Vagina (tissue), 2 donors: Measurements from ENCODE around the gene RNF111. TPM values are rescaled to one million over a fixed set of nuclear protein-coding genes. Genes with fewer than 3 reads are reported as not detected.
"Not testable (repeated sequence)": the region's sequence is repeated elsewhere in the genome, so short reads cannot be mapped to it uniquely, and the experiment has no call there.

Experiments
- DNase-seq, 2 donors: peaks; one replicate each; pipeline ENCODE4 v3.0.0-alpha.2; 2017; ENCODE audit errors: extremely low spot score in 2 of 2
- H3K27ac ChIP-seq: fragments of 200-600 bp; sonication (generic); one replicate; pipeline ENCODE4 v1.5.1; 2019
- H3K27me3 ChIP-seq: fragments of 200-600 bp; sonication (generic); one replicate; pipeline ENCODE4 v1.5.1; 2019
- H3K36me3 ChIP-seq, 2 donors: fragments of 200-600 bp; sonication (generic); one replicate each; pipeline ENCODE4 v1.5.1; 2017 to 2019
- H3K4me1 ChIP-seq: fragments of 200-600 bp; sonication (generic); one replicate; pipeline ENCODE4 v1.5.1; 2019
- H3K4me3 ChIP-seq, 2 donors: fragments of 200-600 bp; sonication (generic); 1 replicate in 1 of 2; 2 replicates in 1 of 2; pipeline ENCODE4 v1.5.1; 2016 to 2019
- H3K9me3 ChIP-seq: fragments of 200-600 bp; sonication (generic); one replicate; pipeline ENCODE4 v1.5.1; 2019
- CTCF ChIP-seq, 3 experiments: fragments of 450-650 bp in 2 of 3; fragments of 200-600 bp in 1 of 3; sonication (generic) in 1 of 3; IDR thresholded peaks; one replicate each; pipeline ENCODE4 v1.5.1; 2017 to 2019; ENCODE audit warnings: antibody characterized with exemption in 3 of 3, mild to moderate bottlenecking in 2 of 3, moderate library complexity in 2 of 3
- POLR2A ChIP-seq, 2 donors: fragments of 450-650 bp; IDR thresholded peaks; one replicate each; pipeline ENCODE4 v1.6.1; 2017; ENCODE audit warnings: antibody characterized with exemption in 2 of 2, mild to moderate bottlenecking in 2 of 2, moderate library complexity in 2 of 2
- POLR2AphosphoS5 ChIP-seq, 2 donors: sonication (generic); formaldehyde crosslinking; IDR thresholded peaks; one replicate each; pipeline ENCODE4 v1.9.0; 2017; ENCODE audit warnings: antibody characterized with exemption in 2 of 2, mild to moderate bottlenecking in 2 of 2, low read depth in 1 of 2; ENCODE audit not compliant: insufficient read depth in 1 of 2
- intact Hi-C: fragments of 100-400 bp; cut with DNase I; formaldehyde crosslinking; loops from one replicate; pipeline ENCODE4 v1.15.1; 2023
- total RNA-seq: library from RNA; depleted of rRNA; stranded (reverse); fragments of >200 nt; gene quantifications from one replicate; pipeline ENCODE4 v1.2.3, GENCODE V29; 2016

The RNF111 gene
- total RNA-seq, 1 donor from 2014 or later, result 35.6 TPM

GRCh38 chr15:58994906-58995453 is 7.5 kb downstream of the RNF111 start:
- Histone ChIP-seq H3K4me3 (no peak overlapping the region), H3K9me3 (no peaks in the 10 kb centered on the region), H3K36me3 (no peaks in the 10 kb centered on the region), H3K27me3 (no peaks in the 10 kb centered on the region), H3K4me1 (peaks cover 24% of the 10 kb centered on the region), H3K27ac (no peak overlapping the region)
- TF ChIP-seq CTCF (IDR thresholded peaks at IDR 0.05) (no peak), POLR2AphosphoS5 (IDR thresholded peaks at IDR 0.05; ENCODE audit: insufficient read depth in 1 of 2, low read depth in 1 of 2) (no peak), POLR2A (IDR thresholded peaks at IDR 0.05) (no peak)
- no peak for DNase-seq
- intact Hi-C loops, result no loop called here

GRCh38 chr15:58999694-59000093 is 12.2 kb downstream of the RNF111 start:
- Histone ChIP-seq H3K4me1 (peaks cover 9% of the 10 kb centered on the region), H3K27me3 (no peaks in the 10 kb centered on the region), H3K9me3 (no peaks in the 10 kb centered on the region), H3K36me3 (no peaks in the 10 kb centered on the region), H3K4me3 (no peak overlapping the region), H3K27ac (no peak overlapping the region)
- no peak for TF ChIP-seq POLR2AphosphoS5 (IDR thresholded peaks at IDR 0.05; ENCODE audit: insufficient read depth in 1 of 2, low read depth in 1 of 2)
- TF ChIP-seq POLR2A (IDR thresholded peaks at IDR 0.05), result no peak
- no peak for TF ChIP-seq CTCF (IDR thresholded peaks at IDR 0.05)
- DNase-seq, result no peak
- intact Hi-C loops, result no loop called here

GRCh38 chr15:59000251-59000650 is 12.8 kb downstream of the RNF111 start:
- H3K4me1 ChIP-seq, H3K4me3 ChIP-seq, H3K27me3 ChIP-seq, H3K36me3 ChIP-seq, DNase-seq, intact Hi-C loops, H3K9me3 ChIP-seq, H3K27ac ChIP-seq: not testable (repeated sequence)

GRCh38 chr15:59001946-59002345 is 14.5 kb downstream of the RNF111 start:
- no peak for DNase-seq
- Histone ChIP-seq H3K9me3 (no peaks in the 10 kb centered on the region), H3K36me3 (peaks cover 0 to 6% of the 10 kb centered on the region in 2 donors), H3K4me1 (no peaks in the 10 kb centered on the region), H3K27me3 (no peaks in the 10 kb centered on the region), H3K4me3 (no peak overlapping the region), H3K27ac (no peak overlapping the region)
- TF ChIP-seq CTCF (IDR thresholded peaks at IDR 0.05), result no peak
- TF ChIP-seq POLR2AphosphoS5 (IDR thresholded peaks at IDR 0.05; ENCODE audit: insufficient read depth in 1 of 2, low read depth in 1 of 2), result no peak
- no peak for TF ChIP-seq POLR2A (IDR thresholded peaks at IDR 0.05)
- intact Hi-C loops, result no loop called here

GRCh38 chr15:59002418-59002859 is 15.0 kb downstream of the RNF111 start:
- TF ChIP-seq CTCF (IDR thresholded peaks at IDR 0.05) (no peak), POLR2A (IDR thresholded peaks at IDR 0.05) (no peak), POLR2AphosphoS5 (IDR thresholded peaks at IDR 0.05; ENCODE audit: insufficient read depth in 1 of 2, low read depth in 1 of 2) (no peak)
- intact Hi-C loops, result no loop called here
- Histone ChIP-seq H3K36me3 (peaks cover 0 to 6% of the 10 kb centered on the region in 2 donors), H3K27ac (no peak overlapping the region), H3K4me1 (no peaks in the 10 kb centered on the region), H3K9me3 (no peaks in the 10 kb centered on the region), H3K4me3 (no peak overlapping the region), H3K27me3 (no peaks in the 10 kb centered on the region)
- DNase-seq, result no peak
